Measurements from ENCODE around the gene ZBTB43.

Gene ZBTB43

DNA sequence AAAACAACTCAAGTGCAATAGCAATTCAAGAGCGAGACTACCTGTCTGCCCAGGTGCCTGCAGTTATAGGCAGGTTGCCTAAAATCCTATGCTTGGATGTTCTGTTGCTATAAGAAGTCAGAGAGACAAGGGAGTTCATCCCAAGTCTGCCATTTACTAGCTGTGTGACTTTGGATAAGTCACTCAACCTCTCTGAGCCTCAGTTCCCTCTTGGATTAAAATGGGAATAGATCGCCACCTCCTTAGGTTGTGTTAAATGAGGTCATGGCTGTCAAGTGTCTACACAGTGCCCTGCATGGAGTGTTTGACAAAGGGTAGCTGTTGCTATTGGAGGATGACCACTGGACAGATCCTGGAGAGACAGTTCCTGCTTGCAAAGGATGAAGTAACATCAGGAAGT lies 54.3 kb downstream of the ZBTB43 start:
- DNase-seq (ENCODE audit: low spot score) = no peak

DNA sequence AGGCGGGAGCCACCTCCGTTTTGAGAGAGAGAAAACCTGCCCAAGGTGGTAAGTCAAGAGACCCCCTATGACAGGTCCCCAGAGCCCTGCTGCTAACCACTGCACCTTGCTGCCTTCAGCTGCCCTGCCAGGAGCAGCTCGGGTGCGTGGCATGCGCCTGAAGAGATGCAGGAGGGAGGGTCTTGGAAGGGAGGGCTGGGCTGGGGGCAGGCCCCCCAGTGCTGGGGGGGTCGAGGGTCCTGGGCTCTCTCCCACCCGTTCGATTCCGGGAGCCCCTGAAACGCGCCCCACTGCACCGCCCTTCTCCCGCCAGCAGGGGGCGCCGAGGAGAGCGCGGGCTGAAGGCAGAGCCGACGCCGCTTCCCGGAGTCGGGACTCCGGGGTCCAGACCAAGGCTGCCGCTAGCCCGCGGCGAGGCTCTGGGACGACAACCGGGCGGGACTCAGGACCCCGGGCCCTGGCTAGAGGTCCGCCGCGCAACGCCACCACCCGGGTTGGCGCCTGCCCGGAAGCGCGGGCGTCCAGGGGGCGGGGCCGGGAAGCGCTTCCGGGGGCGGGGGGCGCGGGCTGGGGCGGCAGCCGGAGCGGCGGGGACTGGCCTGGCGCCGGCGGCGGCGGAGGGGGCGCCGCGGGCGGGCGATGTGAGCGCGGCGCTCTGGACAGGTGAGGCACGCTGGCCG lies 55.4 kb downstream of the ZBTB43 start, which contains the start of gene ZBTB34:
Gene ZBTB34 (plus strand): TSS at position 563 of the 680 bp plus-strand sequence. CDS start 18,761 bp downstream, outside the sequence.
- DNase-seq (ENCODE audit: low spot score) = peak; percentile 66

DNA sequence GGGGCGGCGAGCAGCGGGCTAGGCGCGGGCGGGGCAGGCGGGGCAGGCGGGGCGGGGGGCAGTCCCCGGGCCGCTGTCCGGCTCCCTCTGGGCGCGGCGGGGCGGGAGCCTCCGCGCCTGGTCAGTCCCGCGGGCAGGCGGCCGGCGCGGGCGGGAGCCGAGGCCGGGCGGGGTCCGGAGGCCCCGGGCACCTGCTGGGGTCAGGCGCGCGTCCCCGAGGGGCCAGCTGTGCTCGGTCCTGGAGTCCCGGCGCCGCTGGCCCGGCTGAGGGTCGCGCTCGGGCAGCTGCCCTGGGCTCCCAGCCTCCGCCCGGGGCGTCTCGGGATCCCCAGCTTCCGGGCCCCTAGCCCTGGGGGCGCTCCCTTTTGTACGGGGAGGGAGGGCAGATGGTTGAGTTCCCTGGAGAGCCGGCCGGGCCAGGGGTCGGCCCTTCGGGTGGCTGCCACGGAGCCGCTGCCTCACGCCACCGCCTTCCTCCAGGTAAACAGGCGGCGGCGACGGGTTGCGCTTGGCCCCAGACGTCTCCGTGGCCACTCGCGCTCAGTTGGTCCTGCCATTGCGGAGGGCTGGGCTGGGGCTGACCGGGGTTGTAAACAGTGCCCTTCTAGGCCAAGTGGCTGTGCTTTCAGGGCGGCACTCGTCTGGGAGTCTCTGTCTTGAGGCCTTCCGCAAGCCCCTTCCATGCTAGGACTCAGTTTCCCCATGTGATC lies 56.1 kb downstream of the ZBTB43 start:
- DNase-seq (ENCODE audit: low spot score) = peak; percentile 39

DNA sequence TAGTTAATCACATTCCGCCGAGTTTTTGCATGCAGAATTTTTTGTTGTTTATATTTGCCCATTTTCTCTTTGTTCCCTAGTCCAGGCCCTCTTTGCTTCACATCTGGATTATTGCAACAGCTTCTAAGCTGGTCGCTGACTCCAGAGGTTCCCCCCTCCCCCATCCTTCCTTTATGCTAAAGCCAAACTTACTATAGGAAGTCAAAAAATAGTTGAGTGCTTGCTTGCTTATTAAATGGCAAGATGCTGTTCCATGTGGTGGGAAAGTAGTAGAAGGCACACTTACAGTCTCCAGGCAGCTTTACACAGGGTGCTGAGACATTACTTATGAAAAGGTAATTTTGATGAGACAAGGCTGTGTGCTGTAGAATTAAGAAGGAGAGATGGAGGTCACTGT lies 56.9 kb downstream of the ZBTB43 start:
- DNase-seq (ENCODE audit: low spot score) = no peak

DNA sequence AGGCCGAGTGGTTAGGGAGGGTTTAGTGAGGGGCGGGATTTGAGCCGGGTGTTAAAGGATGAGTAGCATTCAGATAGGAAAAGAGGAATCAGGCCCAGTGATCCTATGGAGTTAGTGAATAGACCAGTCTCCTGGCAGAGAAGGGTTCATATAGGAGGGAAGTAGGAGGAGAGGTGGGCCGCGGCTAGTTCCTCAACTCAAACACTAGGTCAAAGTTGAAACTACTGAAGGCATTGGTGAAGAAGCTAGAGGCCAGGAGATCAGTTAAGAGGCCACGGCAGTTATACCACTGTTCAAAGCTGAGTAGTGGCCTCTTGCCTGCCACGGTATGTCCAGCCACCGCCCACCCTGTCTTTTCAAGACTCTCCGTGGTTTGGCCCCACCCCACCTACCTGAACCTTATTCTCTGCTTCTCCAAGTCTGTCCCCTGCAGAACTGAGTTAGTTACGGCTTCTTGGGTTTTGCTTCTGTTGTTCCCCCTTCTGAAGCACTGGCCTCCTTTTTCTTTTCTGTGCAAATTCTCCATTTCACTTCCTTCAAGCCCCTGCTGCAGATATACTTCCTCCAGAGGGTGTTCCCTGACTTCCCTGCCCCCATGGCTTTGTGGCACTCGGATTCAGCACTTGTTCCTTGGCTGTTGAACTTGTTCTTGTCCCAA lies 57.4 kb downstream of the ZBTB43 start:
- DNase-seq (ENCODE audit: low spot score) = peak; percentile 28

DNA sequence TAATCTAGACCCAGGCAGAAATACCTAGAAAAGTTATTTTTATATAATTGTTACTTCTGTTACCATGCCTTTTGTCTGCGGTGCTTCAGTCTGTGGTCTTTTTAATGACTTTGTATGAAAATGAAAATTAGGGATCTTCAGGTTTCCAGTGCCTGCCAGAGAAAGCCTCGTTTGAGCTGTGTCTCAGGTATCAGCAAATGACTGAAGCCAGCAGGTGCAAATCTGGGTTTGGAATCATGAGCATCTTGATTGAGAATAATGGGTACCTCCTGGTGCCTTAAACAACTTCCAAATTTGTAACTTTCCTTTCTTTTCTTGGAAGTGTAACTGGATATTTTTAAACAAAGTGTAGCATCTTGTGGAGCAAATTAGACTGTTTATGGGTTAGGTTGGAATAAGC lies 59.9 kb downstream of the ZBTB43 start:
- no peak for DNase-seq (ENCODE audit: low spot score)

DNA sequence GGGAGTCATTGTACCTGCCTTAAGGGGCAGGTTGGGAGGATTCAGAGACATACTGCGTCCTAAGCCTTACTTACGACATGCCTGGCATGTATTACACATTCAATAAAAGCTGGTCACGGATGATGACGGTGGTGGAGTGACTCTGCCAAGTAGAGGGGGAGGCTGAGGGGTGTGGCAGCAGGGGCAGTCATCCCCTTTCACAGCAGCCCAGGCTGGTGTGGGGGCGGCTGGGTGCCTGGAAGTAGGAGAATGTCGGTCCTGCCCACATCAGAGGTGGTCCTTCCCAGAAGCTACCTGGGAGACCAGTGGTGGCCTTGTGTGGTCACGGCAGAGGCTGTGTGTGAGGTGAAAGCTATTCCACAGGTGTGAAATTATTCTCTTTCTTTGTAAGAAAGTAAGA lies 64.5 kb downstream of the ZBTB43 start:
- DNase-seq (ENCODE audit: low spot score) = no peak

DNA sequence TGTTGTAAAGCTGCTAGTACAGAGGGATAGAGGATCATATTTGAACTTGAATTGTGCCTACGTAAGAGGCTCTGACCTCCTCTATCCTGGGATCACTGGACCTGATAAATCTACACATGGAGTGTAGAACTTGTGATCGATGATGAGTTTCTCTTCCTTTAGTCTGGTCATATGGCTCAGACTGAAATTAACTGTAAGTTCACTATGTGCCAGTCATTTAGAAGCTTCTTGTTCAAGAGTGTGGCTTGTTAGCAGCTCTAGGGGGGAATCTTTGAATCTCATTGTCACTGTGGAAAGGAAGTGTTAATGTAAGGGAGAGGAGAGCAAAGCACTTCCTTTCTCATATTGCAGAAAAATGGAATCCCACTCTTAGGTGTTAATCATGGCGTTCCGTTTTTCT lies 67.7 kb downstream of the ZBTB43 start:
- DNase-seq (ENCODE audit: low spot score) = no peak

DNA sequence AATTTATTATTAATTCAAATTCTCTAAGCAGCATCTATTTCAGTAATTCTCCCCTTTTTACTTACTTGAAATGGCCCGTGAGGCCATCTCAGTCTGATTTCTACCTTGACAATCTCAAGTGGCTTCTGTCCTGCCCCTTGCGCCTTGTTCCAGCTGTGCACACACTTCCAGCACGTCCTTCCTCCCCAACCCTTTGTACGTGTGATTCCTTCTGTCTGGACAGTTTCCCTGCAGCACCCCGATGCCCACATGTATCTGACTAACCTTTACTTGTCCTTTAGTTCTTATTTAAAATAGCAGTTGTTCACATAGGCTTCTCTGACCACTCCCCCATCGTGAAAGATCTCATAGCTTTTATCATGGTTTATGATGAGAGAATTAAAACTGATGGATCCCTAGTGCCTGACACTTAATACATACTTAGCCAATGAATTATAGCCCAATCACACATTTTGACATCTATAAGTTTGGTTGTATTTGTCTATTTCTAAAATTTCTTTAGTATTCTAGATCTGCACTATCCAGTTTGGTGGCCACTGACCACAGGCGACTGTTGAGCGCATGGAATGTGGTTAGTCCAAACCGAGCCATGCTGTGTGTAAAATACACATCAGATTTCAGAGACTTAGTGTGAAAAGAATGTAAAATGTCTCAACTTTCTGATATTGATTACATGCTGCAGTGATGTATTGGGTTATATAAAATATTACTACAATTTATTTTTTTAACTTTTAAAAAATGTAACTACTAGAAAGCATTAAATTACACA lies 69.9 kb downstream of the ZBTB43 start:
- DNase-seq (ENCODE audit: low spot score) = no peak

DNA sequence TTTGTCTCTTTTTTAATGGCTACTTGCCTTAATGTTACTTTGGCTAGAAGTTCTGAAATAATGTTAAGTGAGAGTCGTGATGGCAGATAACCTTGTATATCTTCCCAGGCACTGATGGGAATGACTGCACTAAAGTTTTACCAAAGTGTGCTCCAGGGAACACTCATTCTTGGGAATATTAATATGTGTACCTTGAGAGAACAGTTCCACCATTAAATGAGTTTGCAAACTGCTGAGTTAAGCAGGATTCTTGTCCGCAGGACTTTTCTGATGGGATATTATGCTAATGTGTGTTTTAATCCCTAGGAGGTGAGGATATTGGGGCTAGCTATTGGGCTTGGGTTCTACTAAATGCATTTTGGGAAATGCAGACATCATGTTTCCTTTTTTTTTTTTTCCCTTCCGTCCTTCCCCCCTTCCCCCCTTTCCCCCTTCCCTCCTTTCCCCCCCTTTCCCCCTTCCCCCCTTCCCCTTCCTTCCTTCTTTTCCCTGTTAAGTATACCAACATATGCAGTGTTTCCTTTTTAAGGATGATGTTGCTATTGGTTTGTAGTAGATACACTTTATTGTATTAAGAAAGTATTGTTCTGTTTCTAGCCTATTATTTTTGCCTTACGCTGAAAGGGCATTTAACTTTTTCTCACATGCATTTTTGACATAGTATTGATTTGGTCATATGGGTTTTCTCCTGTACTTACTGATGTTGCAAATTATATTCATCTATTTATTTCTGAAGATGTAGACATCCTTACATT lies 71.1 kb downstream of the ZBTB43 start:
- no peak for DNase-seq (ENCODE audit: low spot score)

DNA sequence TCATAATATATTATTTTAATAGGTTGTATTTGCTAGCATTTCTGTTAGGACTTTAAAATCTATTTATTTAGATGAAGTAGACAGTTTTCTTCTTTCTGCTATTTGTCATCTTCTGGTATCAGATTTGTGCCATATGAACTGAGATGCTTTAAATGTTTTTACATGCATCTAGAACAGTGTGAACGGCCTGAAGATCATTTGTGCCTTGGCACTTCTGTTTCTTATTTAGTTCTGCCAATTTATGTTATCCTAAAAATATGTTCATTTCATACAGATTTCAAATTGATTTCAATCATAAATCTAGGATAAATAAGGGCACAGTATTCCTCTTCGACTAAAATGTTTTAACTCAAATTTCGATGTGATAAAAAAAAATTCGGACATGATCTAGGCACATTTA lies 71.7 kb downstream of the ZBTB43 start:
- DNase-seq (ENCODE audit: low spot score) = no peak

DNA sequence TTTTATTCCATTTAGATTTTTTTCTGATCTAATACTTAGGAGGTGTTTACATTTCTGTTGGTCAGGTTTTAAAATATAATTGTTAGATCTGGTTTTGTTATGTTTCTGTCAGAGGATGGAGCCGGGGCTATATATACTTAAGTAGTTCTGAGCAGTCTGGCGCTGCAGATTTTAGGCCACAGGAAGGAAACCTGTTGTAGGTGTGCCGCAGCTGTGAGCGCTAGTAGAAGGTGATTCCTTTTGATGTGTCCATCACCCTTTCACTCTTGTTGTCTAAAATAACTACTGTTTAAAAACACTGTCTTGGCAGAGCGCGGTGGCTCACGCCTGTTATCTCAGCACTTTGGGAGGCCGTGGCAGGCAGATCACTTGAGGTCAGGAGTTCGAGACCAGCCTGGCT lies 72.6 kb downstream of the ZBTB43 start:
- no peak for DNase-seq (ENCODE audit: low spot score)

DNA sequence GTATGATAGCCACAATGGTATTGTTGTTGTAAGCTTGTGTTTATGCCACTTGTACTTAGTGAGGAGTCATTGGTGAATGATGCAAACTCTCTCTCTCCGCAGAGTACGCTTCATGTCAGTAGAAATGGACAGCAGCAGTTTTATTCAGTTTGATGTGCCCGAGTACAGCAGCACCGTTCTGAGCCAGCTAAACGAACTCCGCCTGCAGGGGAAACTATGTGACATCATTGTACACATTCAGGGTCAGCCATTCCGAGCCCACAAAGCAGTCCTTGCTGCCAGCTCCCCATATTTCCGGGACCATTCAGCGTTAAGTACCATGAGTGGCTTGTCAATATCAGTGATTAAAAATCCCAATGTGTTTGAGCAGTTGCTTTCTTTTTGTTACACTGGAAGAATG lies 74.4 kb downstream of the ZBTB43 start:
- no peak for DNase-seq (ENCODE audit: low spot score)

DNA sequence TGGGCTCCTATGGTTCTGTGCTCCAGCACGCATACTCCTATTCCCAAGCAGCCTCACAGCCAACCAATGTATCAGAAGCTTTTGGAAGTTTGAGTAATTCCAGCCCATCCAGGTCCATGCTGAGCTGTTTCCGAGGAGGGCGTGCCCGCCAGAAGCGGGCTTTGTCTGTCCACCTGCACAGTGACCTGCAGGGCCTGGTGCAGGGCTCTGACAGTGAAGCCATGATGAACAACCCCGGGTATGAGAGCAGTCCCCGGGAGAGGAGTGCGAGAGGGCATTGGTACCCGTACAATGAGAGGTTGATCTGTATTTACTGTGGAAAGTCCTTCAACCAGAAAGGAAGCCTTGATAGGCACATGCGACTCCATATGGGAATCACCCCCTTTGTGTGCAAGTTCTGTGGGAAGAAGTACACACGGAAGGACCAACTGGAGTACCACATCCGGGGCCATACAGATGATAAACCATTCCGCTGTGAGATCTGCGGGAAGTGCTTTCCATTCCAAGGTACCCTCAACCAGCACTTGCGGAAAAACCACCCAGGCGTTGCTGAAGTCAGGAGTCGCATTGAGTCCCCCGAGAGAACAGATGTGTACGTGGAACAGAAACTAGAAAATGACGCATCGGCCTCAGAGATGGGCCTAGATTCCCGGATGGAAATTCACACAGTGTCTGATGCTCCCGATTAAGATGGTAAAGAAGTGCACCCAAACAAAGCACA lies 75.5 kb downstream of the ZBTB43 start:
- no peak for DNase-seq (ENCODE audit: low spot score)

DNA sequence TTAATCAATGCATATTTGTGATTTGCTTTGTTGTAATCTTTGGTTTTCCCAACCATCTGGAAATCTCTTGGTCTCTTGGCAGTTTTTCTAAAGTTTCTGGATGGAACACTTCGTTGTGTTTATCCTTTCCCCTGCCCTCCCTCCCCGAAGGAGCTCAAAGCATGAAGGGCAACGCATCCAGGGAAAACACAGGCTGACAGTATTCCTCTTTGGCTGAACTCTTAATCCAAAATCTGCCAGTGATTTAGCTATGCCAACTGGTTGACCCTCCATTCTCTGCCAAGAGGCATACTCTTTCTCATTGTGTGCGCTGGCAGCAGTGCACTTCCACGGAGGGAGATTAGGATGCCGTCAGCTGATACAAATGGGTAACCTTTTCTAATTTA lies 76.1 kb downstream of the ZBTB43 start:
- DNase-seq (ENCODE audit: low spot score) = no peak

DNA sequence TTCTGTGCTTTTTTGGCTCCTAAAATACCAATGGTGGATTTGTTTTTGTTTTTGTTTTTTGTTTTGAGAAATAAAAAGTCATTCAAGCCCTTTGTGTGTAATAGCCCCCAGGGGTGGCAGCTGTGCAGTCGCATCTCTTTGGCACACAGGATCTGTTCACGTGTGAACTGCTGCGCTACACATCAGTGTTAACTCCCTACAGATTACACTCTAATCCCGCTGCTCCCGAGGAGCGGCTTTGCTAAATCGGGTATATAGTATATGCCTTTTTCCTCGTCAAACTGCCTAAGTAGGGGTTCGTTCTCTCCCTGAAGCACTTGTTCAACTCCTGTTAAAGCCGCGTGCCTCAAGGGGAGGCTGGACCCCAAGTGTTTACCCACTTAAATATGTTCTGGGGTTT lies 77.9 kb downstream of the ZBTB43 start:
- no peak for DNase-seq (ENCODE audit: low spot score)

DNA sequence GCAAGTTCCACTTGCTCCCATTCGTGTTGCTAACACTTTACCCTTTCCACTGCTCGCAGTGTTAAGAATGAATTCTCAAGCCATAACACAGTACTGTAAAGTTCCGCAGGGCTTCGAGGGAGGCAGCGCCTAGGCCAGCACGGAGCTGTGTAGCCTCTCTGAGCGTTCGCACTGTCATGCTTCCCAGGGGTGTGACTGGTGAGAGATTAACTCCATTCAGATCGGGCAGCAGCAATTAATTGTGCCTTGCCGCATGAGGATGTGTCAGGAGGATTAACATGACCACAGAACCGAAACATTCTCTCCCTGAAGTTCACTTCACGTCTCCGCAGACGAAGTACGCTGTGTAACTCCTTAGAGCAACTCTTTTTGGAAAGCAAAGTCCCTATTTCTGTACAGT lies 78.8 kb downstream of the ZBTB43 start:
- DNase-seq (ENCODE audit: low spot score) = peak; percentile 80

DNA sequence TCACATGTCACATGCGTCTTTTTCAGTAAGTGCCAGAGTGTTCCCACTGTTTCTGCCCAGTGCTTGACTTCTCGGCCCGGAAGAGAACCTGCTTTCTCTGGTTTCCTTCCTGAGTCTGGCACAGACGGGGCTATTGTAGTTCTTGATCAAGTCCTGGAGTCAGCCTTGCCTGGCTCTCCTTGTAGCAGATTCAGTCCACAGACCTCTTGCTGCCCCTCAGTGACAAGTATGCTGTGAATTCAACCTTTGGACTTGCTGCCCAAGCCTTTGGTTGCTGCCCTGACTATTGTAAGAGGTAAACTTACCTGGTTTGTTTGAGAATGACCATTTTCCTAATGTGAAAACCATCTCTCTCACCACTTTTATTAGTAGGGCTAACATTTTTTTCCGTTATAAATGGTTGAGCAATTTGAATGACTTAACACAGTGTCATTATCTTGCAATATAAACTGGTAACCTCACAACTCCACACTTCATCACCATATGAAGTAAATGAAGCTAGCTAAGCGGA lies 80.3 kb downstream of the ZBTB43 start:
- DNase-seq (ENCODE audit: low spot score) = peak; percentile 37

DNA sequence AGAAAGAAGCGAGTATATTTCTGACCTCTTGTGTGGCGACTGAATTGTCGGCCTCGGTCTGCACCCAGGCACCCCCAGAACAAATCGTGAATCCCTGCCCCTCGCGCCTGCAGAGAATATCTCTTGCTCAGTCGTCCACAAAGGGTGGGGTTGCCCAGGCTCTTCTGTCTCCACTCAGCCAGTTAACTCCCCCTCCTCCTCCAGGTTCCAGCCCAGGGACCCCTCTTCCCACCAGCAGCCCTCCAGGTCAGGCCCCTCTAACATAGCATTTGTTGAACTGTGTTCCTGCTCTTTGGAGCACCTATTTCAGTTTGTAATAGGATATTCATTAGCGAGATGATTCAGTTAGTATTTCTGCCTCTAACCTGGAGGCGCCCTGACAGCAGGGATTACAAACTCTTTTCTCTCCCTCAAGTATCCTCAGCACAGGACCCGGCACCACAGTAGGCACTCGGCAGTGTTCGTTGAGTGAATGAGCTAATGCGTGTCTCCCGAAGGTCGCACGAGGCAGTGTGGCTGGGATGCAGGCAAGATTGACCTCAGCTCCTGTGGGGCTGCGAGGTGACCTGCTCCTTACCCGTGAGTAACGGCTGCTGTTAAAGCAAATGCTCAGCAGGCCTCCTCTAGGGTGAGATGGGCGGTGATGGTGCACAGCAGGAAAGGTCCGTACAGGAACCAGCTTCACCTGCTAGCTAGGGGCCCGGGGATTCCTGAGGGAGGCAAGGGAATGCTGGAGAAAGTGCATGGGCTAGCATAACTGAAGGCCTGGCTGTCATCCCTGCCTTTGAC lies 81.4 kb downstream of the ZBTB43 start:
- DNase-seq (ENCODE audit: low spot score) = no peak

DNA sequence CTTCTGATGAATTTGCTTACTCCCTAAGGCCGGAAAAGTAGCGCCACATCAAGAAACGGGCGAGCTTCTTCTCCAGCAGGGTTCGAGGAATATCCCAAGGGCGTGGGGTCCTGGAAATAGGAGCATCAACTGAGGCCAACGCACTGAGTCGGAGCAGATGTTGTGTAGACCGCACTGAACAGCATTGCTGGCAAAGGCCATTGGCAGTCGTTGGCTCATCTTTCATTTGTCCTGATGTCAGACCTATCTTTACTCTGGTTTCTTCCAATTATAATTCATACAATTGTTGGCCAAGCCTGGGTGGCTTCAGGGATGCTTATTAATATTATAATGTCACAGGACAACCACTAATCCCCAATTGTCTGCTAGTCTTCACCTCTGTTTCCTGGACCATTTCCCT lies 82.1 kb downstream of the ZBTB43 start:
- no peak for DNase-seq (ENCODE audit: low spot score)
